H1 (cell line): ENCODE results near the gene ARMC9. TPM values are rescaled to one million over a fixed set of nuclear protein-coding genes. Genes with fewer than 3 reads are reported as not detected.

Source experiments
- CTCF ChIA-PET: fragments of 300-600 bp; sonication (Branson Sonifier 250); formaldehyde crosslinking; loops from one replicate; lab custom pipeline; 2021; ENCODE audit not compliant: partially characterized antibody; lab: Charles Lee
- POLR2A ChIA-PET: fragments of 300-600 bp; sonication (Branson Sonifier 250); formaldehyde crosslinking; loops from one replicate; lab custom pipeline; 2021; ENCODE audit warnings: inconsistent platforms; ENCODE audit not compliant: partially characterized antibody; lab: Charles Lee
- DNase-seq, 2 experiments: peaks; one replicate each; pipeline versions ENCODE4 v3.0.0 to v3.0.0-alpha.2; 2010 to 2022; ENCODE audit warnings: low spot score in 2 of 2, low read depth in 1 of 2, mixed read lengths in 1 of 2
- FAIRE-seq: peaks from 2 replicates; lab custom pipeline; 2011; peaks lifted over from hg19 to GRCh38; lab: Jason Lieb, UNC
- H2AFZ ChIP-seq: 2 replicates; pipeline ENCODE4 v1.8.1; 2012; ENCODE audit warnings: low read length, inconsistent platforms
- H2AK5ac ChIP-seq: 2 replicates; pipeline ENCODE4 v1.6.1; 2013; ENCODE audit warnings: low read depth, low read length
- H2BK120ac ChIP-seq: replicated peaks from 2 replicates; pipeline ENCODE3; 2013; ENCODE audit warnings: low read depth, low read length, inconsistent platforms
- H2BK12ac ChIP-seq: 2 replicates; pipeline ENCODE4 v1.6.1; 2013; ENCODE audit warnings: low read depth, low read length
- H2BK15ac ChIP-seq: 2 replicates; pipeline ENCODE4 v1.6.1; 2013; ENCODE audit warnings: low read length
- H2BK20ac ChIP-seq: 2 replicates; pipeline ENCODE4 v1.6.1; 2013; ENCODE audit warnings: low read length
- H2BK5ac ChIP-seq: 2 replicates; pipeline ENCODE4 v1.6.1; 2013; ENCODE audit warnings: low read depth, low read length
- H3K14ac ChIP-seq: 2 replicates; pipeline ENCODE4 v1.6.1; 2013; ENCODE audit warnings: inconsistent platforms; ENCODE audit not compliant: insufficient read length
- H3K18ac ChIP-seq: 2 replicates; pipeline ENCODE4 v1.6.1; 2013; ENCODE audit warnings: low read length; ENCODE audit errors: extremely low read depth
- H3K23ac ChIP-seq: 2 replicates; pipeline ENCODE4 v1.6.1; 2013; ENCODE audit warnings: inconsistent platforms; ENCODE audit not compliant: insufficient read length
- H3K23me2 ChIP-seq: 2 replicates; pipeline ENCODE4 v1.6.1; 2013; ENCODE audit warnings: low read depth, low read length
- H3K27ac ChIP-seq: 2 replicates; pipeline ENCODE4 v1.6.1; 2011; ENCODE audit warnings: low read depth, low read length, inconsistent platforms
- H3K27me3 ChIP-seq, 4 experiments: replicated peaks in 1 of 4; 1 replicate in 1 of 4; 2 replicates in 3 of 4; pipeline versions ENCODE4 v1.6.1 to v1.8.1; 2011 to 2013; ENCODE audit warnings: low read length in 3 of 4, mild to moderate bottlenecking in 3 of 4, inconsistent platforms in 2 of 4, mixed read lengths in 2 of 4, moderate library complexity in 1 of 4; ENCODE audit not compliant: control insufficient read depth in 3 of 4, insufficient read depth in 3 of 4; ENCODE audit errors: extremely low read depth in 1 of 4
- H3K36me3 ChIP-seq, 4 experiments: 2 replicates each; pipeline versions ENCODE4 v1.6.1 to v1.8.1; 2011 to 2013; ENCODE audit warnings: mild to moderate bottlenecking in 4 of 4, low read length in 3 of 4, moderate library complexity in 2 of 4, control low read depth in 1 of 4, inconsistent platforms in 1 of 4; ENCODE audit not compliant: insufficient read depth in 4 of 4, control insufficient read depth in 2 of 4
- H3K4ac ChIP-seq: replicated peaks from 2 replicates; pipeline ENCODE3; 2013; ENCODE audit warnings: low read length, low read depth, mixed read lengths, inconsistent platforms; ENCODE audit not compliant: insufficient read length
- H3K4me1 ChIP-seq, 4 experiments: replicated peaks in 1 of 4; 1 replicate in 1 of 4; 2 replicates in 3 of 4; pipeline versions ENCODE4 v1.6.1 to v1.8.1; 2011 to 2013; ENCODE audit warnings: low read length in 3 of 4, inconsistent platforms in 2 of 4, mixed read lengths in 1 of 4; ENCODE audit not compliant: insufficient read depth in 4 of 4, control insufficient read depth in 3 of 4
- H3K4me2 ChIP-seq, 2 experiments: 2 replicates each; pipeline versions ENCODE4 v1.6.1 to v1.8.1; 2011 to 2013; ENCODE audit warnings: low read depth in 2 of 2, low read length in 2 of 2, control low read depth in 1 of 2, inconsistent platforms in 1 of 2, mild to moderate bottlenecking in 1 of 2; ENCODE audit not compliant: insufficient read depth in 1 of 2
- H3K4me3 ChIP-seq, 4 experiments: fragments of 200-600, 300-600 bp in 1 of 4; sonication (generic), shearing (Covaris generic), sonication (Bioruptor Twin) in 1 of 4; 2 replicates each; pipeline versions ENCODE4 v1.5.1 to v1.8.1; 2011 to 2016; ENCODE audit warnings: low read length in 4 of 4, low read depth in 3 of 4, control low read depth in 2 of 4, inconsistent platforms in 2 of 4, mild to moderate bottlenecking in 2 of 4, mixed read lengths in 1 of 4, moderate library complexity in 1 of 4; ENCODE audit not compliant: insufficient read depth in 2 of 4; ENCODE audit errors: extremely low read depth in 1 of 4
- H3K56ac ChIP-seq: replicated peaks from 2 replicates; pipeline ENCODE3; 2013; ENCODE audit warnings: low read depth, mild to moderate bottlenecking, mixed read lengths, low read length, inconsistent platforms; ENCODE audit not compliant: insufficient read length
- H3K79me1 ChIP-seq: 2 replicates; pipeline ENCODE4 v1.6.1; 2013; ENCODE audit warnings: low read depth, low read length, control low read depth
- H3K79me2 ChIP-seq, 2 experiments: 2 replicates each; pipeline versions ENCODE4 v1.6.1 to v1.8.1; 2012 to 2013; ENCODE audit warnings: low read length in 2 of 2, mild to moderate bottlenecking in 2 of 2, inconsistent platforms in 1 of 2; ENCODE audit not compliant: insufficient read depth in 2 of 2, control insufficient read depth in 1 of 2
- H3K9ac ChIP-seq, 4 experiments: replicated peaks in 1 of 4; 1 replicate in 1 of 4; 2 replicates in 3 of 4; pipeline versions ENCODE4 v1.6.1 to v1.8.1; 2011 to 2013; ENCODE audit warnings: low read depth in 3 of 4, low read length in 3 of 4, control low read depth in 2 of 4, mild to moderate bottlenecking in 2 of 4, moderate library complexity in 2 of 4, inconsistent platforms in 1 of 4; ENCODE audit errors: extremely low read depth in 1 of 4
- H3K9me3 ChIP-seq, 2 experiments: 2 replicates each; pipeline versions ENCODE4 v1.6.1 to v1.8.1; 2012 to 2013; ENCODE audit warnings: mild to moderate bottlenecking in 2 of 2, moderate library complexity in 2 of 2, control low read depth in 1 of 2, inconsistent platforms in 1 of 2, low read depth in 1 of 2, low read length in 1 of 2, mixed read lengths in 1 of 2; ENCODE audit not compliant: insufficient read depth in 2 of 2
- H4K20me1 ChIP-seq, 2 experiments: replicated peaks in 1 of 2; 2 replicates each; pipeline versions ENCODE3 to v1.8.1; 2011 to 2013; ENCODE audit warnings: inconsistent platforms in 2 of 2, low read length in 2 of 2, mild to moderate bottlenecking in 1 of 2; ENCODE audit not compliant: insufficient read depth in 2 of 2, control insufficient read depth in 1 of 2
- H4K5ac ChIP-seq: 2 replicates; pipeline ENCODE4 v1.6.1; 2013; ENCODE audit warnings: low read length, low read depth, mixed read lengths, inconsistent platforms; ENCODE audit not compliant: insufficient read length
- H4K8ac ChIP-seq: 2 replicates; pipeline ENCODE4 v1.8.0; 2013; ENCODE audit warnings: mild to moderate bottlenecking, moderate library complexity, low read length, inconsistent platforms; ENCODE audit not compliant: insufficient read depth; ENCODE audit errors: extremely low read depth
- H4K91ac ChIP-seq: replicated peaks from 2 replicates; pipeline ENCODE3; 2013; ENCODE audit warnings: low read length, mixed read lengths, inconsistent platforms; ENCODE audit not compliant: insufficient read length
- CBX8 ChIP-seq: fragments of 300-800, 300-1000 bp; sonication (generic); IDR thresholded peaks from 2 replicates; pipeline ENCODE4 v1.7.1; 2016; ENCODE audit warnings: low read depth, low read length, borderline replicate concordance
- RAD21 ChIP-seq, 2 experiments: IDR thresholded peaks in 1 of 2; conservative IDR thresholded peaks in 1 of 2; 2 replicates each; pipeline ENCODE4 v1.6.1; 2011; ENCODE audit warnings: low read depth in 2 of 2, low read length in 2 of 2, improper control_type of control experiment in 1 of 2, inconsistent platforms in 1 of 2, mild to moderate bottlenecking in 1 of 2, moderate library complexity in 1 of 2
- TBP ChIP-seq: IDR thresholded peaks from 2 replicates; pipeline ENCODE4 v1.6.1; 2011; ENCODE audit warnings: low read depth, low read length, improper control_type of control experiment
- WGBS, 2 experiments: shearing (Covaris generic) in 1 of 2; methylation state at CpG; one replicate each; pipeline versions ENCODE4 v1.1.6 to v1.1.7; 2013 to 2015; ENCODE audit warnings: low lambda C conversion rate in 2 of 2, mixed read lengths in 2 of 2, inconsistent platforms in 1 of 2, low coverage in 1 of 2, missing lambda C conversion rate in 1 of 2; ENCODE audit not compliant: insufficient replicate concordance in 2 of 2, insufficient coverage in 1 of 2, insufficient read length in 1 of 2; ENCODE audit errors: extremely low coverage in 1 of 2, missing lambda C conversion rate in 1 of 2; 5-methylcytosine and 5-hydroxymethylcytosine counted together
- polyA plus RNA-seq, 7 experiments: library from polyadenylated mRNA; depleted of rRNA in 3 of 7; stranded (reverse) in 5 of 7; unstranded in 2 of 7; fragments of >200 nt in 5 of 7; fragments of 200-250 nt in 2 of 7; gene quantifications; 1 replicate in 5 of 7; 2 replicates in 1 of 7; 4 replicates in 1 of 7; pipeline versions ENCODE4 v1.2.1 to v1.2.3, GENCODE V29; 2011 to 2013; ENCODE audit warnings: missing spikeins in 2 of 7, mixed read lengths in 2 of 7
- total RNA-seq: library from RNA; stranded (reverse); fragmentation: NEBNext Ultra II Directional; extraction: Animal tissue kit (Norgen Biotek cat#: 25700); gene quantifications from 2 replicates; pipeline ENCODE4 v1.2.1, GENCODE V29; 2021

Gene ARMC9
- total and polyA plus RNA-seq, 2 of the 8 experiments (the other 6 are each of a cell fraction or from before 2014, with no cell fraction given): 23.2 to 36.1 TPM

GRCh38 chr2:231323316-231323715, 124.9 kb downstream of the ARMC9 start:
- no peaks in the 10 kb centered on the region for H3K9me3 ChIP-seq
- no peak overlapping the region for H3K27ac ChIP-seq
- no peaks in the 10 kb centered on the region for H3K27me3 ChIP-seq
- no peak overlapping the region for H3K56ac ChIP-seq
- H3K4me3 ChIP-seq: no peak overlapping the region
- no peak overlapping the region for H2BK120ac ChIP-seq
- TF ChIP-seq TBP (peak; percentile 38; the same call in 1 of the 2 replicates), CBX8 (no peak), RAD21 (IDR thresholded peaks at IDR 0.05 in 1 of 2, conservative IDR thresholded peaks at IDR 0.05 in 1 of 2; ENCODE audit: low read depth in 2 of 2, low read length in 2 of 2) (no peak; a peak in 1 of 4 replicates)
- no peaks in the 10 kb centered on the region for H3K36me3 ChIP-seq
- H4K8ac ChIP-seq: no peak overlapping the region
- H4K20me1 ChIP-seq: no peaks in the 10 kb centered on the region
- no peak overlapping the region for H3K23ac ChIP-seq
- no peaks in the 10 kb centered on the region for H3K23me2 ChIP-seq
- no peak overlapping the region for H3K4me2 ChIP-seq
- WGBS, 2 experiments: 68% methylated on average over 9 of the region's 9 CpGs; no CpG with 5 or more reads in 1 of the 2 experiments
- ChIA-PET CTCF (interaction anchor here (0.8 to 3.9 kb wide), 17 partner anchors 13 to 117 kb away, joined by 3 to 20 read pairs (median 5); no protein-coding TSS in a partner anchor), POLR2A (interaction anchor here (0.7 to 1.3 kb wide), 3 partner anchors 12 to 130 kb away, joined by 3 to 4 read pairs (median 3); no protein-coding TSS in a partner anchor)
- no peak overlapping the region for H4K91ac ChIP-seq
- H2BK20ac ChIP-seq: no peak overlapping the region
- no peaks in the 10 kb centered on the region for H3K79me2 ChIP-seq
- no peak overlapping the region for H3K14ac ChIP-seq
- no peak overlapping the region for H3K4ac ChIP-seq
- H2BK5ac ChIP-seq: no peak overlapping the region
- peaks cover 0 to 8% (median 1%) of the 10 kb centered on the region in 4 experiments; a peak in 2 of 7 replicates for H3K4me1 ChIP-seq
- DNase-seq (no peak), FAIRE-seq (no peak)
- no peak overlapping the region for H3K9ac ChIP-seq
- 0 out of 2 replicates have a peak overlapping the region, but pooled peaks have one; percentile 8 for H2AK5ac ChIP-seq
- no peak overlapping the region for H3K18ac ChIP-seq
- no peak overlapping the region for H2BK15ac ChIP-seq
- H3K79me1 ChIP-seq: no peaks in the 10 kb centered on the region
- no peak overlapping the region for H2AFZ ChIP-seq
- no peak overlapping the region for H2BK12ac ChIP-seq
- no peak overlapping the region for H4K5ac ChIP-seq
